Measurements from ENCODE around the gene RAC3. TPM values are rescaled to one million over a fixed set of nuclear protein-coding genes. Genes with fewer than 3 reads are reported as not detected.

The RAC3 gene
- total RNA-seq, 2 donors from 2014 or later, result 41.8 to 93.9 TPM

DNA sequence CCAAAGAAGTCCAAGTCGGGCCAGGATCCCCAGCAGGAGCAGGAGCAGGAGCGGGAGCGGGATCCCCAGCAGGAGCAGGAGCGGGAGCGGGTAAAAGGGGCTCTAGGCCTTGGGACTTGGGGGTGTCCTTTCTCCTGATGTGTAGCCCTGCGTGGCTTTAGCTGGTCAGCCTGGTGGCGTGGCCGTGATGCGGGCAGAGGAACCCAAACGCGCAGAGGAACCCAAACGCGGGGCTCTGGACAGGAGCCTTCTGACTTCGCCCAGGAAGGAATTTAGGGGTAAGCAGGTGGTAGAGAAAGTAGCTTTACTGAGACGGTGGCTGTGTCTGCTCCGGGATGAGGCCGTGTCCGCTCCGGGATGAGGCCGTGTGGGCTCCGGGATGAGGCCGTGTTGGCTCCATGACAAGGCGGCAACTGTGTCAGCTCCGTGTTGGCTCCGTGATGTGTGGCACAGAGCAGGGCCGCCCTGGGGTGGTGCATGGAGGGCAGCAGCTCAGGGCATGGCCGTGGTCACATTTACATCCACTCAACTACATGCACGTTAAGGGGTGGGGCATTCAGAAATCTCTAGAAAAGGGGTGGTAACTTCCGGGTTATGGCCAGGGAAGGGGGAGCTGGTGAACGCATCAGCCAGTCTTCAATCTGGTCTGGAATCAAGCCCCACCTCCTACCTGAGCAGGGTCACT lies 34.6 kb upstream of the RAC3 start:
- Histone ChIP-seq H3K4me1 (replicated peaks) (peaks cover 8% of the 10 kb centered on the region), H3K27me3 (replicated peaks; ENCODE audit: insufficient read depth) (no peaks in the 10 kb centered on the region), H3K27ac (no peak overlapping the region), H3K36me3 (no peaks in the 10 kb centered on the region), H3K4me3 (no peak overlapping the region), H3K9me3 (no peaks in the 10 kb centered on the region)
- no peak for DNase-seq (ENCODE audit: low spot score)
- intact Hi-C loops (cut with DNase I), result no loop called here
- 91% methylated on average over 30 of the region's 30 CpGs for WGBS
- no peak for TF ChIP-seq CTCF (IDR thresholded peaks at IDR 0.05)
- TF ChIP-seq POLR2A (IDR thresholded peaks at IDR 0.05), result no peak
- no peak for TF ChIP-seq POLR2AphosphoS5 (IDR thresholded peaks at IDR 0.05)

- Histone ChIP-seq H3K4me3 (no peak overlapping the region), H3K9me3 (no peaks in the 10 kb centered on the region), H3K27me3 (replicated peaks; ENCODE audit: insufficient read depth) (no peaks in the 10 kb centered on the region), H3K4me1 (replicated peaks) (no peaks in the 10 kb centered on the region), H3K36me3 (no peaks in the 10 kb centered on the region), H3K27ac (no peak overlapping the region)
- WGBS, result 64% methylated on average over 7 of the region's 7 CpGs
- intact Hi-C loops (cut with DNase I), result no loop called here
- TF ChIP-seq POLR2AphosphoS5 (IDR thresholded peaks at IDR 0.05) (no peak), CTCF (IDR thresholded peaks at IDR 0.05) (no peak), POLR2A (IDR thresholded peaks at IDR 0.05) (no peak)
- no peak for DNase-seq (ENCODE audit: low spot score)
These were observed 33.3 kb upstream of the RAC3 start for GRCh38 chr17:81998212-81998611.

GRCh38 chr17:81998691-81999438 lies 32.6 kb upstream of the RAC3 start:
- DNase-seq (ENCODE audit: low spot score), result no peak
- intact Hi-C loops (cut with DNase I), result no loop called here

GRCh38 chr17:81999587-81999975 lies 31.9 kb upstream of the RAC3 start:
- Histone ChIP-seq H3K4me1 (replicated peaks) (no peaks in the 10 kb centered on the region), H3K9me3 (no peaks in the 10 kb centered on the region), H3K27ac (no peak overlapping the region), H3K36me3 (no peaks in the 10 kb centered on the region), H3K4me3 (no peak overlapping the region), H3K27me3 (replicated peaks; ENCODE audit: insufficient read depth) (no peaks in the 10 kb centered on the region)
- TF ChIP-seq POLR2AphosphoS5 (IDR thresholded peaks at IDR 0.05) (no peak), CTCF (IDR thresholded peaks at IDR 0.05) (no peak), POLR2A (IDR thresholded peaks at IDR 0.05) (no peak)
- DNase-seq (ENCODE audit: low spot score), result no peak
- WGBS, result 88% methylated on average over 12 of the region's 12 CpGs
- intact Hi-C loops (cut with DNase I), result no loop called here

More at GRCh38 chr17:81998691-81999438, 32.6 kb upstream of the RAC3 start:
- no peak overlapping the region for H3K27ac ChIP-seq
- H3K4me1 ChIP-seq (replicated peaks), result no peaks in the 10 kb centered on the region
- no peaks in the 10 kb centered on the region for H3K27me3 ChIP-seq (replicated peaks; ENCODE audit: insufficient read depth)
- 76% methylated on average over 14 of the region's 14 CpGs for WGBS
- TF ChIP-seq CTCF (IDR thresholded peaks at IDR 0.05), result no peak
- no peak for TF ChIP-seq POLR2AphosphoS5 (IDR thresholded peaks at IDR 0.05)
- no peak for TF ChIP-seq POLR2A (IDR thresholded peaks at IDR 0.05)
- H3K36me3 ChIP-seq, result no peaks in the 10 kb centered on the region
- no peaks in the 10 kb centered on the region for H3K9me3 ChIP-seq
- no peak overlapping the region for H3K4me3 ChIP-seq
